IPS-NIHi11 (cell line): ENCODE data around the gene BCAT1.

Source experiments
- DNase-seq: peaks from one replicate; pipeline ENCODE4 v3.0.0; 2012; ENCODE audit warnings: mixed read lengths, low spot score

BCAT1 gene

DNA sequence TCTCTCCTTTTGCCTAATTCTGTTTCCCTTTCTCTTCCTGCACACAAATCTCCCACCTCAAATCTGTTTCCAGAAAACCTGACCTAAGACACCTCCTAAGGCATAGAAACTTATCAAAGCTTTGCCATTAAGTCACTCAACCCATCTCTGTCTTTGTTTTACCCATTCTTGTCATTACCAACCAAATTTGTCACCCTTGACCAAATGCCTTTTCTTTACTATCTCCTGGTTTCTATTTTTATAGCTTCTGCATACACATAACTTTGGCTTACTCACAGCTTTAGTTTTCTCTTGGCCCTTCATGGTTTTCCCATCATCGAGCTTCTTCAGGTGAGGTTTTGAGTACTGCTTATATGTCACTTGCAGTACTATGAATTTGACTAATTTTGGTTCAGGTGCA is 184.2 kb downstream of the BCAT1 start:
- no peak for DNase-seq

DNA sequence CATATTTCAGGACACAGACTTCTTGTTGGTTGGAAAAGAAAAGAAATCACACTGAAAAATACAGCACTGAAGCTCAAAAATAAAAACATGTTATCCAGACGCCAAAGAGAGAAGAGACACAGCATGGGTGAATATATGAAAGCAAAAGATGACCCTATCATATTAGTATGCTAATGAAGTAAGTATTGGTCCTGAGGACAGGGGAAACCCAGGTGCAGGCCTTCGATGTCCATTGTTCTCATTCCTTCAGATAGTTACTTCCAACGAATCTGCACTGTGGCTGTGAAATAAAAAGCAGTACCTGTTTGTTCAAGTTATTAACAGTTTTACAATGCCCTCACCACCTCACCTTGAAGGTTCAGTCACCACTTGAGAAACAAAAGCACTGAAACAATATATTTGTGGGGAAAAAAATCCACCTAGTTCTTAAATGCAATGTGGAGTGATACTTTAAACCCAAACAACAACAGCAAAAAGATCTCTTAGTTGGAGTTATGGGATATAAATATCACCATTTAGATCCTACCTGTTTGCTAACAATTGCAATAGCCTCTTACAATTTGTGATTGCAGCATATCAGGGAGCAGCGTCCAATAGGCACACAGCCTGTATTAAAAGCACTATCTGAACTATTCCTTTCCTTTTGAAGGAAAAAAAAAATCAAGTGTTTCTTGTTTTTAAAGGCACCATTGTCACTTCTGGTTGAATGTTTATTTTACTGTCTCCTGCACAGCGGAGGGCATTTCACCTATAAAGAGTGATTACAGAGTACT is 188.1 kb downstream of the BCAT1 start:
- DNase-seq: no peak

DNA sequence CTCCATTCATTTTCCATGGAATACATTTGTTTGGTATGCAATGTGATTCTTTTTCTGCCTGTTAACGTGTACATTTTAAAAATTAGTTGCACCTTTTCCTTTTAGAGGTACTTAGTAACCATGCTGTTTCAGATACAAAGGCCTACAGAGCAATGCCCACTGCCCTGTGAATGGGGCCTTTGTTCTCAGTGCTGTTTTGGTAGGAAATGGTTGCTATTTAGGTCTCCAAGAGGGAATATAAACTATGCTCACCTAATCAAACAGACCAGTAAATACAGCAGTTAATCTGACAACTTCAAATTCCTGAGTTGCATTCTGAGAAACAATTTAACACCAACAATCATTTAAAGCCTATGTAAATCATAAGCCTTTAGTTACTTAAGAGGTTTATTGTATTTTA is 188.7 kb downstream of the BCAT1 start:
- no peak for DNase-seq
